A549 (cell line): ENCODE data around the gene PTPN14. TPM values are rescaled to one million over a fixed set of nuclear protein-coding genes. Genes with fewer than 3 reads are reported as not detected.

Experiments
- ATAC-seq, 2 experiments: fragments of 200-7000 bp in 1 of 2; fragments of >200 bp in 1 of 2; cut with Nextera tagmentation in 1 of 2; cut with Tn5 transposase in 1 of 2; 3 replicates each; pipeline versions ENCODE4 v1.8.0 to v1.9.1; 2018 to 2020; ENCODE audit warnings: mild to moderate bottlenecking in 1 of 2, moderate library complexity in 1 of 2
- CTCF ChIA-PET: fragments of 300-600 bp; sonication (Branson Sonifier 250); formaldehyde crosslinking; extraction: SDS; loops from one replicate; lab custom pipeline; 2021; ENCODE audit warnings: antibody characterized with exemption, inconsistent platforms; lab: Yijun Ruan, JAX
- POLR2A ChIA-PET: fragments of 350-600 bp; formaldehyde crosslinking; extraction: SDS; loops from one replicate; lab custom pipeline; 2021; ENCODE audit warnings: antibody characterized with exemption, inconsistent platforms; lab: Yijun Ruan, JAX
- DNase-seq, 2 experiments: peaks; one replicate each; pipeline versions ENCODE4 v3.0.0 to v3.0.0-alpha.2; 2011 to 2016; ENCODE audit warnings: low read depth in 1 of 2, low spot score in 1 of 2
- FAIRE-seq: peaks from 2 replicates; lab custom pipeline; 2011; peaks lifted over from hg19 to GRCh38; lab: Jason Lieb, UNC
- H3K27ac ChIP-seq, 2 experiments: fragments of >200 bp; sonication (Bioruptor Twin); formaldehyde crosslinking; 3 replicates each; pipeline ENCODE4 v1.5.1; 2016 to 2017
- H3K4me1 ChIP-seq: fragments of >200 bp; sonication (Bioruptor Twin); formaldehyde crosslinking; 3 replicates; pipeline ENCODE4 v1.6.1; 2016
- H3K4me2 ChIP-seq: fragments of >200 bp; sonication (Bioruptor Twin); formaldehyde crosslinking; 3 replicates; pipeline ENCODE4 v1.6.1; 2016
- H3K4me3 ChIP-seq: fragments of >200 bp; sonication (Bioruptor Twin); formaldehyde crosslinking; 3 replicates; pipeline ENCODE4 v1.5.1; 2016
- H3K9me3 ChIP-seq: fragments of >200 bp; sonication (Bioruptor Twin); formaldehyde crosslinking; 3 replicates; pipeline ENCODE4 v1.6.1; 2016
- CBX2 ChIP-seq: fragments of 200-600 bp; sonication (generic); IDR thresholded peaks from 2 replicates; pipeline ENCODE4 v1.6.1; 2016; ENCODE audit warnings: low read depth, mild to moderate bottlenecking, borderline replicate concordance
- CEBPB ChIP-seq, 2 experiments: fragments of >200 bp in 1 of 2; sonication (Bioruptor Twin) in 1 of 2; formaldehyde crosslinking in 1 of 2; IDR thresholded peaks; 2 replicates each; pipeline ENCODE4 v1.6.1; 2012 to 2016
- CHD2 ChIP-seq: fragments of 150-350 bp; IDR thresholded peaks from 2 replicates; pipeline ENCODE4 v1.6.1; 2014; ENCODE audit warnings: low read length; ENCODE audit not compliant: partially characterized antibody
- E2F6 ChIP-seq: IDR thresholded peaks from 2 replicates; pipeline ENCODE4 v1.6.1; 2012; ENCODE audit warnings: low read depth, borderline replicate concordance
- EHMT2 ChIP-seq: fragments of 200-600 bp; sonication (generic); IDR thresholded peaks from 2 replicates; pipeline ENCODE4 v1.6.1; 2016; ENCODE audit warnings: antibody characterized with exemption, low read depth, mild to moderate bottlenecking, moderate library complexity
- FOSL2 ChIP-seq, 2 experiments: fragments of 450-650 bp in 1 of 2; fragments of >200 bp in 1 of 2; sonication (Bioruptor Twin) in 1 of 2; formaldehyde crosslinking; IDR thresholded peaks; 2 replicates each; pipeline versions ENCODE4 v1.5.0 to v1.6.1; 2016 to 2020; ENCODE audit warnings: mild to moderate bottlenecking in 1 of 2, moderate library complexity in 1 of 2
- HDAC2 ChIP-seq: fragments of 200-600 bp; sonication (generic); IDR thresholded peaks from 2 replicates; pipeline ENCODE4 v1.6.1; 2016
- HOXA7 ChIP-seq: fragments of 250-450 bp; sonication (Bioruptor Pico); IDR thresholded peaks from 2 replicates; pipeline ENCODE4 v1.5.0; 2020; ENCODE audit warnings: mild to moderate bottlenecking, moderate library complexity
- MAFK ChIP-seq: fragments of 450-650 bp; IDR thresholded peaks from 2 replicates; pipeline ENCODE4 v1.6.1; 2014; ENCODE audit not compliant: partially characterized antibody
- PHF8 ChIP-seq: fragments of 200-600 bp; sonication (generic); IDR thresholded peaks from 2 replicates; pipeline ENCODE4 v1.6.1; 2016; ENCODE audit warnings: low read depth, mild to moderate bottlenecking, antibody characterized with exemption, moderate library complexity, borderline replicate concordance
- RARB ChIP-seq: fragments of 250-450 bp; sonication (Bioruptor Pico); IDR thresholded peaks from 2 replicates; pipeline ENCODE4 v1.8.0; 2021; ENCODE audit warnings: mild to moderate bottlenecking, moderate library complexity
- REST ChIP-seq: fragments of 200-600 bp; sonication (generic); IDR thresholded peaks from 2 replicates; pipeline ENCODE4 v1.6.1; 2016; ENCODE audit warnings: antibody characterized with exemption, mild to moderate bottlenecking, moderate library complexity
- RFX5 ChIP-seq: fragments of 450-650 bp; IDR thresholded peaks from 2 replicates; pipeline ENCODE4 v1.7.1; 2014; ENCODE audit warnings: antibody characterized with exemption, mild to moderate bottlenecking, moderate library complexity
- RNF2 ChIP-seq: fragments of 200-600 bp; sonication (generic); IDR thresholded peaks from 2 replicates; pipeline ENCODE4 v1.6.1; 2016; ENCODE audit warnings: low read depth, mild to moderate bottlenecking, antibody characterized with exemption, moderate library complexity, borderline replicate concordance
- ZFP36 ChIP-seq: fragments of 450-650 bp; IDR thresholded peaks from 2 replicates; pipeline ENCODE4 v1.6.1; 2014; ENCODE audit warnings: borderline replicate concordance; ENCODE audit not compliant: partially characterized antibody
- WGBS: methylation state at CpG from one replicate; pipeline ENCODE4 v1.1.6; 2017; ENCODE audit errors: missing lambda C conversion rate; 5-methylcytosine and 5-hydroxymethylcytosine counted together
- polyA plus RNA-seq, 4 experiments: library from polyadenylated mRNA; depleted of rRNA in 3 of 4; stranded (reverse); fragments of >200 nt; fragmentation: RNase III in 1 of 4; extraction: RNeasy Plus Mini Kit Qiagen cat#74134 plus additional on column Dnase treatment in 1 of 4; gene quantifications; 2 replicates in 3 of 4; 3 replicates in 1 of 4; pipeline ENCODE4 v1.2.3, GENCODE V29; 2011 to 2017
- TF ChIP-seq, protein P1 (sequence below): fragments of >200 bp; sonication (Bioruptor Twin); formaldehyde crosslinking; IDR thresholded peaks from 3 replicates; pipeline ENCODE4 v1.6.1; 2016
- TF ChIP-seq, protein P2 (sequence below): fragments of 450-650 bp; IDR thresholded peaks from 2 replicates; pipeline ENCODE4 v1.6.1; 2014; ENCODE audit warnings: antibody characterized with exemption

The PTPN14 gene
- polyA plus RNA-seq, 2 of the 4 experiments (the other 2 are of a cell fraction): 9.2 to 10.0 TPM

GRCh38 chr1:214427871-214428277 is 123.5 kb downstream of the PTPN14 start (continued):
- TF ChIP-seq, protein P1, sequence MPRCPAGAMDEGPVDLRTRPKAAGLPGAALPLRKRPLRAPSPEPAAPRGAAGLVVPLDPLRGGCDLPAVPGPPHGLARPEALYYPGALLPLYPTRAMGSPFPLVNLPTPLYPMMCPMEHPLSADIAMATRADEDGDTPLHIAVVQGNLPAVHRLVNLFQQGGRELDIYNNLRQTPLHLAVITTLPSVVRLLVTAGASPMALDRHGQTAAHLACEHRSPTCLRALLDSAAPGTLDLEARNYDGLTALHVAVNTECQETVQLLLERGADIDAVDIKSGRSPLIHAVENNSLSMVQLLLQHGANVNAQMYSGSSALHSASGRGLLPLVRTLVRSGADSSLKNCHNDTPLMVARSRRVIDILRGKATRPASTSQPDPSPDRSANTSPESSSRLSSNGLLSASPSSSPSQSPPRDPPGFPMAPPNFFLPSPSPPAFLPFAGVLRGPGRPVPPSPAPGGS: no peak
- TF ChIP-seq HDAC2 (no peak), HOXA7 (no peak)
- TF ChIP-seq, all 56 proteins: peak for 0

- WGBS: 95% methylated on average over 2 of the region's 2 CpGs
- no peak for TF ChIP-seq RFX5
- TF ChIP-seq RNF2: no peak
- DNase-seq (no peak), FAIRE-seq (no peak), ATAC-seq (no peak)
- ChIA-PET POLR2A (no interaction called here), CTCF (no interaction called here)
- no peak overlapping the region for H3K27ac ChIP-seq
- no peak overlapping the region for H3K4me2 ChIP-seq
- no peaks in the 10 kb centered on the region for H3K9me3 ChIP-seq
- no peak overlapping the region for H3K4me3 ChIP-seq
- peaks cover 11% of the 10 kb centered on the region; the same call in 2 of the 3 replicates for H3K4me1 ChIP-seq
These were observed 125.0 kb downstream of the PTPN14 start for GRCh38 chr1:214426426-214426812.

DNA sequence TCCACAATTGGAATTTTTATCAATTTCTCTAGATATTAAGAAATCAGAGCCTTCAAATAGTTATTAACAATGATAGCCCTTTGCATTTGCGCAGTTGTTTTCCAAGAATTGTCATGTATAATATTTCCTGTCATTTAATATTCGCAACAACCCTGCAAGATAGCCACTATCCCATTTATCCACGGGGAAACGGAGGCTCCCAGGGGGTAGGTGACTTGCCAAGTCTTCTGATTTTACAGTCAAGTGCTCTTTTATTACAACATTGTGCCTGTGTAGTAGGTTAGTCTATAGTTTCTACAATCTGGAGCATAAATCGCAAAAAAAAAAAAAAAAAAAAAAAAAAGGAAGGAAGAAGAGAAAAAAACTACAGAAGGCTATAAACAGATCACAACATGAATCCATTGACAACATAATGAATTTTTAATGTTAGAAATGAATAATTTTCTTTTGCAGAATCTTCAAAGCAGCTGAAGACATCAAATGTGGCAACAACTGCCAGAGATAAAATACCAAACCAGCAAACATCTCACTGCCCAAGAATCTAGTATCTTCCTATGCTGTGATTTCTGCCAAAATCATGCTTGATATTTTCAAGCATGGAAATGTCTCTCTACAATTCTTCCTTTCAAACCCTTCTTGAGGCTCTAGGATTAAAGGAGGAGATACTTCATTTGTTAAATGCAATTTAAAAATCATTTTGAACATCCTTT is 125.5 kb downstream of the PTPN14 start:
- Histone ChIP-seq H3K4me1 (peaks cover 11% of the 10 kb centered on the region; the same call in 2 of the 3 replicates), H3K4me2 (no peak overlapping the region), H3K4me3 (no peak overlapping the region), H3K27ac (no peak overlapping the region), H3K9me3 (no peaks in the 10 kb centered on the region)
- ChIA-PET POLR2A (no interaction called here), CTCF (no interaction called here)
- ATAC-seq: no peak
- WGBS: 89% methylated on average over 5 of the region's 5 CpGs
- FAIRE-seq: no peak
- no peak for TF ChIP-seq FOSL2 (IDR thresholded peaks at IDR 0.05)
- TF ChIP-seq FOSL2 (CRISPR knock-in tag; IDR thresholded peaks at IDR 0.05): no peak
- TF ChIP-seq E2F6: no peak
- TF ChIP-seq HDAC2: no peak
- no peak for DNase-seq

DNA sequence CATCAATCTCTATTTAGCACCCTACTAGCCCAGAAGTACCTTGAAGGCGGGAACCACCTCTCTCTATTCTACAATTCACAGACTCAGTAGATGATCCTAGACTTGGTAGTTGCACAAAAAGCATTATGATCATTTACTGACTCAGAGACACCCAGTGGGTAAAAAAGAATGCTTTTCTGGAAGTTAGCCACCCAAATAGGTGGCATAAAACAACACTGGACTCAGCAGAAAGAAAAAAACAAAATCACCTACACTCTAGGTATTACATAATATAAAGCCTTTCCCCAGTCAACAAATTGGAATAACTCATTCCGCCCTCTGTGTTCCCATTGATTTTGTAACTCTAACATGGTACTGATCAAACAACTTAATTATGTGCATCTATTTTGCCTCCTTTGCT is 126.3 kb downstream of the PTPN14 start:
- TF ChIP-seq, protein P2, sequence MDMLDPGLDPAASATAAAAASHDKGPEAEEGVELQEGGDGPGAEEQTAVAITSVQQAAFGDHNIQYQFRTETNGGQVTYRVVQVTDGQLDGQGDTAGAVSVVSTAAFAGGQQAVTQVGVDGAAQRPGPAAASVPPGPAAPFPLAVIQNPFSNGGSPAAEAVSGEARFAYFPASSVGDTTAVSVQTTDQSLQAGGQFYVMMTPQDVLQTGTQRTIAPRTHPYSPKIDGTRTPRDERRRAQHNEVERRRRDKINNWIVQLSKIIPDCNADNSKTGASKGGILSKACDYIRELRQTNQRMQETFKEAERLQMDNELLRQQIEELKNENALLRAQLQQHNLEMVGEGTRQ: no peak
- TF ChIP-seq EHMT2: no peak
- TF ChIP-seq CEBPB (IDR thresholded peaks at IDR 0.05): no peak
- no peak for TF ChIP-seq ZFP36
- no peak for TF ChIP-seq RFX5
- no peak for TF ChIP-seq PHF8
- TF ChIP-seq RARB (CRISPR knock-in tag): no peak
- TF ChIP-seq MAFK: no peak
- no peak for TF ChIP-seq REST
- TF ChIP-seq CHD2: no peak
- TF ChIP-seq CBX2: no peak
- POLR2A ChIA-PET: no interaction called here
- H3K4me2 ChIP-seq: no peak overlapping the region
- no peak for DNase-seq
- H3K9me3 ChIP-seq: no peaks in the 10 kb centered on the region
- no peak overlapping the region for H3K27ac ChIP-seq
- peaks cover 11% of the 10 kb centered on the region; the same call in 2 of the 3 replicates for H3K4me1 ChIP-seq
- FAIRE-seq: no peak
- 95% methylated on average over 2 of the region's 2 CpGs for WGBS
- no peak overlapping the region for H3K4me3 ChIP-seq
- CTCF ChIA-PET: no interaction called here
- no peak for ATAC-seq
